Body of pancreas (tissue), 4 donors: ENCODE results near the gene HS6ST3.

ENCODE experiments used
- CTCF ChIP-seq, 7 experiments: fragments of 450-650 bp in 4 of 7; fragments of 200-600 bp in 3 of 7; sonication (generic) in 3 of 7; IDR thresholded peaks; one replicate each; pipeline ENCODE4 v1.5.1; 2016 to 2019; ENCODE audit warnings: antibody characterized with exemption in 7 of 7
- POLR2A ChIP-seq, 3 donors: fragments of 450-650 bp; IDR thresholded peaks; one replicate each; pipeline ENCODE4 v1.6.1; 2016; ENCODE audit warnings: antibody characterized with exemption in 3 of 3, mild to moderate bottlenecking in 2 of 3

GRCh38 chr13:96539791-96540190, 449.9 kb downstream of the HS6ST3 start:
- TF ChIP-seq CTCF (IDR thresholded peaks at IDR 0.05) (no peak), POLR2A (IDR thresholded peaks at IDR 0.05) (no peak)
